ENCODE data around the gene DNAH17.

DNA sequence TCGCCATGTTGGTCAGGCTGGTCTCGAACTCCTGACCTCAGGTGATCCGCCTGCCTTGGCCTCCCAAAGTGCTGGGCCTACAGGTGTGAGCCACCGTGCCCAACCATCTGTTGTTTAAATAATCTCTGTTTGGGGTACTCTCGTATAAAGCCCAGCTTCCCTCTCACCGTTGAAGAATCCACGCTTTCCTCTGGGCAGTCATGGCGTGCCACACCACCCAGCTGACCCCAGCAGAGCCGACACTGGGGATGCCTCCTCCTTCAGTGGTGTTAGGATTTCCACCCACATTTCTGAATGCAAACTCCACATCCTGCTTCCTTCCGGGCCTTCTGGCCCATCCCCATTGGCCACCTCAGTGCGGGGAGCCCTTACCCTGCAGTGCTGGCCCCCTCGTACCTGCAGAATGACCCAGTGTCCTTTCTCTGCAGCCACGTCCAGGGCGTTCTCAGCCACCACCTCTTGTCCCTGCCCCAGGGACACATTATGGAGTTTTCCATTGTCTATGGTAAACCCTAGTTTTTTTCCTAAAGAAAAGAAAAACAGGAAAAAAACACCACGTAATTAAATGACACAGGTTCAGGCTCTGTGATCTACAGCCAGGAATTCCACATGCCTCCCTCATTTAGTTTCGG lies 138.4 kb downstream of the DNAH17 start:
- no peak for TF ChIP-seq POLR2A (IDR thresholded peaks at IDR 0.05; ENCODE audit: low read depth, low read length)
- TF ChIP-seq POLR2AphosphoS5 (IDR thresholded peaks at IDR 0.05; ENCODE audit: low read depth, low read length) = no peak

Measured in GM12892 (cell line).